Endothelial cell of umbilical vein (primary cell): ENCODE data around the gene BEND3. TPM values are rescaled to one million over a fixed set of nuclear protein-coding genes. Genes with fewer than 3 reads are reported as not detected.

ENCODE experiments used
- BruUV-seq: library from RNA; stranded (reverse); fragments of 400-500 nt; replicated peaks from 2 replicates; lab custom pipeline; 2021; lab: Mats Ljungman, UMichigan
- CTCF ChIA-PET: fragments of 300-600, 350-600 bp; sonication (Branson Sonifier 250); formaldehyde crosslinking; loops from one replicate; lab custom pipeline; 2021; ENCODE audit warnings: antibody characterized with exemption, inconsistent platforms; lab: Charles Lee
- POLR2A ChIA-PET: fragments of 300-600, 350-600 bp; sonication (Branson Sonifier 250); formaldehyde crosslinking; loops from one replicate; lab custom pipeline; 2021; ENCODE audit warnings: antibody characterized with exemption, inconsistent platforms; lab: Charles Lee
- DNase-seq: peaks from one replicate; pipeline ENCODE4 v3.0.0-alpha.2; 2011; ENCODE audit warnings: low read depth, low spot score
- FAIRE-seq: peaks from 2 replicates; lab custom pipeline; 2011; peaks lifted over from hg19 to GRCh38; lab: Jason Lieb, UNC
- H2AFZ ChIP-seq: 2 replicates; pipeline ENCODE4 v1.6.0; 2012; ENCODE audit warnings: low read depth, low read length, control low read depth, inconsistent platforms
- H3K27ac ChIP-seq: 2 replicates; pipeline ENCODE4 v1.5.1; 2011; ENCODE audit warnings: low read depth, mild to moderate bottlenecking, control low read depth, low read length, moderate library complexity; ENCODE audit not compliant: insufficient read depth
- H3K27me3 ChIP-seq, 2 experiments: 2 replicates each; pipeline versions ENCODE4 v1.6.0 to v1.6.1; 2011; ENCODE audit warnings: low read length in 2 of 2, mixed read lengths in 1 of 2; ENCODE audit not compliant: control insufficient read depth in 2 of 2, insufficient read depth in 2 of 2
- H3K36me3 ChIP-seq, 2 experiments: 2 replicates in 1 of 2; 3 replicates in 1 of 2; pipeline ENCODE4 v1.5.1; 2011; ENCODE audit warnings: low read length in 2 of 2, mild to moderate bottlenecking in 1 of 2, moderate library complexity in 1 of 2; ENCODE audit not compliant: control insufficient read depth in 2 of 2, insufficient read depth in 2 of 2; ENCODE audit errors: extremely low read depth in 1 of 2
- H3K4me1 ChIP-seq: 3 replicates; pipeline ENCODE4 v1.5.1; 2011; ENCODE audit warnings: mild to moderate bottlenecking, low read length; ENCODE audit not compliant: control insufficient read depth, insufficient read depth; ENCODE audit errors: extremely low read depth
- H3K4me2 ChIP-seq: 2 replicates; pipeline ENCODE4 v1.6.1; 2011; ENCODE audit warnings: low read length, control low read depth, mixed read lengths; ENCODE audit not compliant: insufficient read depth
- H3K4me3 ChIP-seq, 3 experiments: fragments of 200-600 bp in 1 of 3; sonication (generic), shearing (Covaris generic) in 1 of 3; replicated peaks in 1 of 3; 2 replicates each; pipeline ENCODE4 v1.5.1; 2011 to 2016; ENCODE audit warnings: control low read depth in 3 of 3, low read length in 3 of 3, mild to moderate bottlenecking in 2 of 3, inconsistent platforms in 1 of 3, low read depth in 1 of 3, moderate library complexity in 1 of 3; ENCODE audit not compliant: insufficient read depth in 1 of 3
- H3K79me2 ChIP-seq: 2 replicates; pipeline ENCODE4 v1.6.0; 2012; ENCODE audit warnings: low read length, inconsistent platforms; ENCODE audit not compliant: control insufficient read depth, insufficient read depth
- H3K9ac ChIP-seq: replicated peaks from 2 replicates; pipeline ENCODE3; 2011; ENCODE audit warnings: low read length, control low read depth; ENCODE audit not compliant: insufficient read depth; ENCODE audit errors: extremely low read depth
- H3K9me1 ChIP-seq: replicated peaks from 3 replicates; pipeline ENCODE4 v1.6.0; 2011; ENCODE audit warnings: mild to moderate bottlenecking, low read length; ENCODE audit not compliant: control insufficient read depth, insufficient read depth; ENCODE audit errors: extremely low read depth
- H3K9me3 ChIP-seq: replicated peaks from 2 replicates; pipeline ENCODE4 v1.5.1; 2012; ENCODE audit warnings: low read length, inconsistent platforms; ENCODE audit not compliant: control insufficient read depth, insufficient read depth
- H4K20me1 ChIP-seq: replicated peaks from 2 replicates; pipeline ENCODE3; 2011; ENCODE audit warnings: mild to moderate bottlenecking, low read length; ENCODE audit not compliant: control insufficient read depth, insufficient read depth; ENCODE audit errors: extremely low read depth
- EZH2 ChIP-seq: IDR thresholded peaks from 2 replicates; pipeline ENCODE4 v1.6.1; 2012; ENCODE audit warnings: borderline replicate concordance, low read depth, mild to moderate bottlenecking, moderate library complexity, low read length, inconsistent platforms; ENCODE audit not compliant: severe bottlenecking
- FOS ChIP-seq: IDR thresholded peaks from 2 replicates; pipeline ENCODE4 v1.6.1; 2011; ENCODE audit warnings: mild to moderate bottlenecking, low read length, moderate library complexity, borderline replicate concordance; ENCODE audit not compliant: insufficient read depth
- GATA2 ChIP-seq: IDR thresholded peaks from 2 replicates; pipeline ENCODE4 v1.7.0; 2011; ENCODE audit warnings: low read depth, mild to moderate bottlenecking, moderate library complexity, mixed read lengths, low read length; ENCODE audit not compliant: insufficient read length, insufficient read depth
- MYC ChIP-seq: IDR thresholded peaks from one replicate; pipeline ENCODE4 v1.6.1; 2011; ENCODE audit warnings: mild to moderate bottlenecking, low read depth, low read length
- POLR2A ChIP-seq: IDR thresholded peaks from 2 replicates; pipeline ENCODE4 v1.6.1; 2012; ENCODE audit warnings: low read depth, mild to moderate bottlenecking, control low read depth, low read length
- dilution Hi-C: fragments of 300-500 bp; cut with MboI; formaldehyde crosslinking; loops from one replicate; pipeline ENCODE4 v1.15.0; 2019; ENCODE audit warnings: low sequenced_read_pairs; ENCODE audit not compliant: extremely low pct_ligation_motif_present
- intact Hi-C: fragments of 100-400 bp; cut with micrococcal nuclease; formaldehyde crosslinking; loops from one replicate; pipeline ENCODE4 v1.10.0; 2022
- polyA plus RNA-seq, 4 experiments: library from polyadenylated mRNA; depleted of rRNA in 3 of 4; stranded (reverse) in 3 of 4; unstranded in 1 of 4; fragments of >200 nt; gene quantifications; 2 replicates each; pipeline versions ENCODE4 v1.2.1 to v1.2.3, GENCODE V29; 2011 to 2012; ENCODE audit warnings: missing spikeins in 1 of 4
- total RNA-seq: library from RNA; stranded (reverse); gene quantifications from 2 replicates; pipeline ENCODE4 v1.2.3, GENCODE V29; 2021
- TF ChIP-seq, protein P1 (sequence below): IDR thresholded peaks from 2 replicates; pipeline ENCODE4 v1.6.1; 2011; ENCODE audit not compliant: insufficient read depth, insufficient read length
- TF ChIP-seq, protein P2 (sequence below), 2 donors: IDR thresholded peaks; 1 replicate in 1 of 2; 2 replicates in 1 of 2; pipeline ENCODE4 v1.5.1; 2011; ENCODE audit warnings: low read length in 2 of 2, mild to moderate bottlenecking in 2 of 2, moderate library complexity in 2 of 2, control low read depth in 1 of 2, inconsistent platforms in 1 of 2, low read depth in 1 of 2; ENCODE audit not compliant: insufficient read depth in 1 of 2; ENCODE audit errors: extremely low read depth in 1 of 2

The BEND3 gene
- total and polyA plus RNA-seq, 2 donors (not counting 3 experiments of a cell fraction or from before 2014, with no cell fraction given): 1.6 to 4.8 TPM

DNA sequence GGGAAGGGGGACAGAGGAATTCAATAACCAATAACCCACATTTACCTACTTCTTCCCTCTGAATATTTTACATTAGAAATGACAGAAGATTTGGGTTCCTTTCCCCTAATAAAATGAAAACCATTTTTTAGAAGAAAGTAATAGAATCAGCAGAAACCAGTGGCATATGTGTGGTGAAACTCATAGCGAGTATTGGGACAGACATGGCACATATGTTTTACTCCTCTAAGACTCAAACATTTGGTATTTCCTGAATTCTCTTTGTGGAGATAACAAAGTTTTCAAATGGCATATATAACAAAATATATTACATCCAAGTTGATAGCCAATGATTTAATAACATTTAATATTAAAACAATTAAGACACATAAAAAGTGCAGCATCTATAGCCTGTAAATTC lies 12.9 kb upstream of the BEND3 start:
- no peak for TF ChIP-seq MYC
- peak; percentile 7 for TF ChIP-seq FOS
- TF ChIP-seq EZH2: no peak
- TF ChIP-seq POLR2A: no peak
- TF ChIP-seq, protein P1, sequence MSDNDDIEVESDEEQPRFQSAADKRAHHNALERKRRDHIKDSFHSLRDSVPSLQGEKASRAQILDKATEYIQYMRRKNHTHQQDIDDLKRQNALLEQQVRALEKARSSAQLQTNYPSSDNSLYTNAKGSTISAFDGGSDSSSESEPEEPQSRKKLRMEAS: no peak
- POLR2A ChIA-PET: interaction anchor here (0.6 kb wide), 1 partner anchor 8 kb away, joined by 3 read pairs; no protein-coding TSS in a partner anchor
- Histone ChIP-seq H3K9me3 (no peaks in the 10 kb centered on the region), H3K36me3 (no peaks in the 10 kb centered on the region), H3K27me3 (no peaks in the 10 kb centered on the region), H3K9me1 (no peaks in the 10 kb centered on the region), H3K4me1 (peaks cover 6% of the 10 kb centered on the region), H4K20me1 (no peaks in the 10 kb centered on the region), H2AFZ (no peak overlapping the region), H3K27ac (no peak overlapping the region), H3K4me3 (no peak overlapping the region), H3K9ac (no peak overlapping the region), H3K79me2 (no peaks in the 10 kb centered on the region), H3K4me2 (no peak overlapping the region)
- intact Hi-C loops (no loop called here), dilution Hi-C loops (no loop called here)
- DNase-seq (no peak), FAIRE-seq (peak; percentile 54)
- no TSS peak for BruUV-seq
- CTCF ChIA-PET: interaction anchor here (1.3 kb wide), 1 partner anchor 14 kb away, joined by 7 read pairs; no protein-coding TSS in a partner anchor

DNA sequence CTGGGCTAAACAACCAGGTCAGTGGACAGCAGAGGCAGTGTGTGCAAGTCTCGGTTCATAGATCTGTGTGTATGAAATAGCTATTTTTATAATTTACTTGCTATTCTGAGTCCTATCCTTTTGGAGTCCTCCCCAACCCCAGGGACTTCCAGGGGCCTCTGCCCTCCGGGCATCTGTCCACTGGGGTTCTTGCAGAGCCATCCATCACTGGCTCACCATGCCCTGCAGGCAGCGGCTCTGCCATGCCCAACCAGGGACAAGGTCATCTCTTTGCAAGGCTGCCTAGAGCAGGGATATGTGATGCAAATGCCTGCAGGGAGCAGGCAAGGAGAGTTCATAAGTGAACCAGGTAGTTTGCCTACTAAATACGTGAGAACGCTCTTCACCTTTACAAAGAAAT lies 10.5 kb upstream of the BEND3 start:
- no peak overlapping the region for H3K4me2 ChIP-seq
- no peaks in the 10 kb centered on the region for H3K36me3 ChIP-seq
- no TSS peak for BruUV-seq
- no peak overlapping the region for H3K9ac ChIP-seq
- H3K4me3 ChIP-seq: no peak overlapping the region
- no peak overlapping the region for H2AFZ ChIP-seq
- no peak overlapping the region for H3K27ac ChIP-seq
- no peak for TF ChIP-seq GATA2
- no peak for TF ChIP-seq POLR2A
- TF ChIP-seq, protein P2, sequence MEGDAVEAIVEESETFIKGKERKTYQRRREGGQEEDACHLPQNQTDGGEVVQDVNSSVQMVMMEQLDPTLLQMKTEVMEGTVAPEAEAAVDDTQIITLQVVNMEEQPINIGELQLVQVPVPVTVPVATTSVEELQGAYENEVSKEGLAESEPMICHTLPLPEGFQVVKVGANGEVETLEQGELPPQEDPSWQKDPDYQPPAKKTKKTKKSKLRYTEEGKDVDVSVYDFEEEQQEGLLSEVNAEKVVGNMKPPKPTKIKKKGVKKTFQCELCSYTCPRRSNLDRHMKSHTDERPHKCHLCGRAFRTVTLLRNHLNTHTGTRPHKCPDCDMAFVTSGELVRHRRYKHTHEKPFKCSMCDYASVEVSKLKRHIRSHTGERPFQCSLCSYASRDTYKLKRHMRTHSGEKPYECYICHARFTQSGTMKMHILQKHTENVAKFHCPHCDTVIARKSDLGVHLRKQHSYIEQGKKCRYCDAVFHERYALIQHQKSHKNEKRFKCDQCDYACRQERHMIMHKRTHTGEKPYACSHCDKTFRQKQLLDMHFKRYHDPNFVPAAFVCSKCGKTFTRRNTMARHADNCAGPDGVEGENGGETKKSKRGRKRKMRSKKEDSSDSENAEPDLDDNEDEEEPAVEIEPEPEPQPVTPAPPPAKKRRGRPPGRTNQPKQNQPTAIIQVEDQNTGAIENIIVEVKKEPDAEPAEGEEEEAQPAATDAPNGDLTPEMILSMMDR (IDR thresholded peaks at IDR 0.05; ENCODE audit: extremely low read depth in 1 of 2, insufficient read depth in 1 of 2, low read depth in 1 of 2, low read length in 2 of 2): no peak
- CTCF ChIA-PET: interaction anchor here (2.0 to 2.2 kb wide), 2 partner anchors 10 to 12 kb away, joined by 7 to 11 read pairs; partner anchors contain the start of gene BEND3
- no peaks in the 10 kb centered on the region for H3K79me2 ChIP-seq
- POLR2A ChIA-PET: interaction anchor here (0.6 kb wide), 1 partner anchor 532 kb away, joined by 3 read pairs; no protein-coding TSS in a partner anchor
- DNase-seq: no peak
- H3K9me1 ChIP-seq: no peaks in the 10 kb centered on the region
- H3K4me1 ChIP-seq: peaks cover 6% of the 10 kb centered on the region
- H3K9me3 ChIP-seq: no peaks in the 10 kb centered on the region
- FAIRE-seq: no peak
- intact Hi-C loops: no loop called here
- no peaks in the 10 kb centered on the region for H3K27me3 ChIP-seq
- H4K20me1 ChIP-seq: no peaks in the 10 kb centered on the region
- dilution Hi-C loops: no loop called here
